Trophoblast cell (in vitro differentiated cells and primary cell): ENCODE results near the gene SLCO2A1.

Experiments
- DNase-seq, 2 donors: peaks; one replicate each; pipeline ENCODE4 v3.0.0-alpha.2; 2016
- H2AFZ ChIP-seq: 2 replicates; pipeline ENCODE4 v1.6.1; 2013; ENCODE audit warnings: low read length, moderate library complexity, mild to moderate bottlenecking; ENCODE audit not compliant: insufficient read depth, poor library complexity
- H2AK5ac ChIP-seq: 2 replicates; pipeline ENCODE4 v1.6.1; 2013; ENCODE audit warnings: mild to moderate bottlenecking, low read length
- H2BK120ac ChIP-seq: 2 replicates; pipeline ENCODE4 v1.6.1; 2013; ENCODE audit warnings: low read length, mild to moderate bottlenecking, moderate library complexity; ENCODE audit not compliant: insufficient read depth, poor library complexity
- H2BK12ac ChIP-seq: 2 replicates; pipeline ENCODE4 v1.6.1; 2013; ENCODE audit warnings: mild to moderate bottlenecking, low read length, moderate library complexity
- H2BK5ac ChIP-seq: 2 replicates; pipeline ENCODE4 v1.6.1; 2013; ENCODE audit warnings: low read length, low read depth, moderate library complexity, mild to moderate bottlenecking; ENCODE audit not compliant: poor library complexity
- H3K14ac ChIP-seq: 2 replicates; pipeline ENCODE4 v1.6.1; 2013; ENCODE audit warnings: mild to moderate bottlenecking, low read length
- H3K18ac ChIP-seq: 2 replicates; pipeline ENCODE4 v1.6.1; 2013; ENCODE audit warnings: mild to moderate bottlenecking, low read length
- H3K23ac ChIP-seq: 2 replicates; pipeline ENCODE4 v1.6.1; 2013; ENCODE audit warnings: low read length
- H3K27ac ChIP-seq: 2 replicates; pipeline ENCODE4 v1.5.1; 2013; ENCODE audit warnings: low read depth, mild to moderate bottlenecking, inconsistent platforms, low read length, moderate library complexity
- H3K27me3 ChIP-seq: 2 replicates; pipeline ENCODE4 v1.6.1; 2013; ENCODE audit warnings: inconsistent platforms, mild to moderate bottlenecking, low read length, moderate library complexity; ENCODE audit not compliant: insufficient read depth
- H3K36me3 ChIP-seq, 2 experiments: 1 replicate in 1 of 2; 2 replicates in 1 of 2; pipeline ENCODE4 v1.6.1; 2013; ENCODE audit warnings: low read length in 2 of 2, mild to moderate bottlenecking in 2 of 2, moderate library complexity in 1 of 2; ENCODE audit not compliant: insufficient read depth in 2 of 2, control insufficient read depth in 1 of 2
- H3K4ac ChIP-seq: 2 replicates; pipeline ENCODE4 v1.6.1; 2013; ENCODE audit warnings: low read depth, mild to moderate bottlenecking, low read length, moderate library complexity
- H3K4me1 ChIP-seq, 2 experiments: 1 replicate in 1 of 2; 2 replicates in 1 of 2; pipeline ENCODE4 v1.6.1; 2013; ENCODE audit warnings: low read length in 2 of 2, mild to moderate bottlenecking in 2 of 2, moderate library complexity in 1 of 2; ENCODE audit not compliant: insufficient read depth in 2 of 2, control insufficient read depth in 1 of 2
- H3K4me2 ChIP-seq: 2 replicates; pipeline ENCODE4 v1.6.1; 2013; ENCODE audit warnings: inconsistent platforms, mild to moderate bottlenecking, low read length, moderate library complexity
- H3K4me3 ChIP-seq: 2 replicates; pipeline ENCODE4 v1.5.1; 2013; ENCODE audit warnings: mild to moderate bottlenecking, low read depth, low read length, inconsistent platforms
- H3K79me1 ChIP-seq: one replicate; pipeline ENCODE4 v1.6.1; 2013; ENCODE audit warnings: low read length
- H3K79me2 ChIP-seq: 2 replicates; pipeline ENCODE4 v1.6.1; 2013; ENCODE audit warnings: low read length, mild to moderate bottlenecking; ENCODE audit not compliant: control insufficient read depth, insufficient read depth, poor library complexity
- H3K9ac ChIP-seq: 2 replicates; pipeline ENCODE4 v1.6.1; 2013; ENCODE audit warnings: mild to moderate bottlenecking, low read length
- H3K9me3 ChIP-seq: 2 replicates; pipeline ENCODE4 v1.6.1; 2013; ENCODE audit warnings: low read depth, mild to moderate bottlenecking, control low read depth, inconsistent platforms, low read length; ENCODE audit not compliant: insufficient read depth
- H4K12ac ChIP-seq: 2 replicates; pipeline ENCODE4 v1.6.1; 2013; ENCODE audit warnings: low read depth, mild to moderate bottlenecking, low read length, moderate library complexity
- H4K8ac ChIP-seq: 2 replicates; pipeline ENCODE4 v1.6.1; 2013; ENCODE audit warnings: low read depth, mild to moderate bottlenecking, low read length, moderate library complexity
- H4K91ac ChIP-seq: one replicate; pipeline ENCODE4 v1.6.1; 2013; ENCODE audit warnings: low read depth, mild to moderate bottlenecking, low read length, moderate library complexity
- WGBS: extraction: QIAGEN DNeasy Blood & Tissue Kit; methylation state at CpG from one replicate; pipeline ENCODE4 v1.1.7; 2013; ENCODE audit warnings: missing lambda C conversion rate; ENCODE audit not compliant: insufficient read length, insufficient coverage; ENCODE audit errors: extremely low coverage; 5-methylcytosine and 5-hydroxymethylcytosine counted together

SLCO2A1 gene

DNA sequence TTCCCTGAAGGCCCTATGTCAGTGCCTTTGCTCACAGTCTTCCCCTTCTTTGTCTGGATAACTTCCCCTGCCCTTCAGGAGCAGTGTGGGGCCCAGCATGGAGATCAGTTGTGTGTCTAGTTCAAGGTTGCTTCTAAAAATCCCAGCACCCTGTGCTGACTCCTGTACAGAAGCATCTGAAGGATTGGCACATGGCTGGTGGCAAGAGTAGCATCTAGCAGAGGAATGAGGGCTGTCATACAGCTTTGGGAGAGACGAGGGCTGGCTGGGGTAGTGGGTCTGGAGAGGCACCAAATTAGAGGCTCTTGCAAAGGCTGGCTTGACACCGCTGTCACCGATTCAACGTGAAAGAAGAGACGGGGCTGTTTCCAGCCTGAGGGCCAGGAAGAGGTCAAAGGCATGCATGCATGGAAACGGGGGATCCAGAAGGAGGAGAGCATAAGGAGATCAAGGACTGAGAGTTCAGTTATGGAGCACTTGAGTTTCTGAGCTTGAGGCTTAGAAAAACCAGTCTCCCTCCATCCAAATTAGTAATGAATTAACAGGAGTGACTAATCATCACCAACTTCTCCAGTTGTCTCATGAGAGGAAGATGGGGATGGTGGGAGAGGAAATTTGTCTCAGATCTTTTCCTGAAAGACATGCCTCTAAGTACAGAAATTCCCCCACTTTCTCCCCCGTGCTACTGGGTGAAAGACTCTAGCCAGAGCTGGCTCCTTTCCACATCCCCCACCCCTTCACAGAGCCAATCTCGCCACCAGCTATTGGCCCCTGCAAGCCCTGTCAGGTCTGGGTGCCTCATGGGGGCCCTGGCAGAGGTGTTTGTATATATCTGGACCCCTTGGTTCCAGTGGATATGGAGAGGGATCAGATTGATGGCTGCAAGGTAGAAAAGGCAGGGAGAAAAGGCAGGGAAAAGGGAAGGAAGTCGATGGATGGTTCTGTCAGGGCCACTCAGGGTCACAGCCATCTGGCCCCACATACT, 45.9 kb downstream of the SLCO2A1 start:
- Histone ChIP-seq H3K27me3 (no peaks in the 10 kb centered on the region), H3K79me2 (peaks cover 7% of the 10 kb centered on the region), H3K79me1 (peaks cover 15% of the 10 kb centered on the region), H3K9me3 (no peaks in the 10 kb centered on the region), H3K4ac (no peak overlapping the region), H4K12ac (no peak overlapping the region), H3K4me1 (peaks cover 24 to 47% of the 10 kb centered on the region in 2 experiments), H3K9ac (no peak overlapping the region), H3K23ac (no peak overlapping the region), H4K8ac (no peak overlapping the region), H3K18ac (peak overlapping the region; percentile 21), H3K36me3 (peaks cover 38 to 42% of the 10 kb centered on the region in 2 experiments), H3K27ac (no peak overlapping the region), H2BK12ac (peak overlapping the region; percentile 19), H2BK120ac (no peak overlapping the region), H3K4me2 (no peak overlapping the region), H2AK5ac (no peak overlapping the region), H2BK5ac (peak overlapping the region; percentile 29), H3K14ac (no peak overlapping the region), H3K4me3 (no peak overlapping the region), H4K91ac (no peak overlapping the region), H2AFZ (no peak overlapping the region)
- no CpG with 5 or more reads among the region's 9 CpGs for WGBS
- peak in 1 of 2 donors; percentile 48 for DNase-seq

DNA sequence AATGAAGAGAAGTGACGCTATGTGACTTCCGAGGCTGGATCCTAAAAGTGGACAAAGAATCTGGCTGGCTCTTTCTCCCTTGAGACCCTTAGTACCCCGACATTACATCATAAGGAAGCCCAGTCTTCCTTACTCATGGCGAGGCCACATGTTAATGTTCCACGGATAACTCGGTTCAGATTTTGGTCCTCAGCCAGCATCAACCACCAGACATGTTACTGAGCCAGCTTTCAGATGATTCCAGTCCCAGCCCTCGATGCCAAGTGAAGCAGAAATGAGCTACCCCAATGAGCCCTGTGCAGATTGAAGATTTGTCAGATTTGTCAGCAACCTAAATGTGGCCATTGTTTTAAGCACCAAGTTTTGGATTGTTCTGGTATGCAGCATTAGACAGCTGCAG, 46.6 kb downstream of the SLCO2A1 start:
- Histone ChIP-seq H2BK12ac (no peak overlapping the region), H3K9ac (no peak overlapping the region), H3K4ac (no peak overlapping the region), H3K9me3 (no peaks in the 10 kb centered on the region), H4K91ac (no peak overlapping the region), H3K4me2 (no peak overlapping the region), H3K4me3 (no peak overlapping the region), H3K27ac (no peak overlapping the region), H2AK5ac (no peak overlapping the region), H3K36me3 (peaks cover 45 to 49% of the 10 kb centered on the region in 2 experiments), H3K27me3 (no peaks in the 10 kb centered on the region), H3K14ac (no peak overlapping the region), H3K79me1 (peaks cover 14% of the 10 kb centered on the region), H4K12ac (no peak overlapping the region), H3K79me2 (peaks cover 7% of the 10 kb centered on the region), H2BK5ac (no peak overlapping the region), H2BK120ac (no peak overlapping the region), H3K4me1 (peaks cover 21 to 43% of the 10 kb centered on the region in 2 experiments), H4K8ac (no peak overlapping the region), H3K18ac (peak overlapping the region; percentile 21), H3K23ac (no peak overlapping the region), H2AFZ (no peak overlapping the region)
- WGBS: no CpG with 5 or more reads among the region's 7 CpGs
- DNase-seq: no peak

DNA sequence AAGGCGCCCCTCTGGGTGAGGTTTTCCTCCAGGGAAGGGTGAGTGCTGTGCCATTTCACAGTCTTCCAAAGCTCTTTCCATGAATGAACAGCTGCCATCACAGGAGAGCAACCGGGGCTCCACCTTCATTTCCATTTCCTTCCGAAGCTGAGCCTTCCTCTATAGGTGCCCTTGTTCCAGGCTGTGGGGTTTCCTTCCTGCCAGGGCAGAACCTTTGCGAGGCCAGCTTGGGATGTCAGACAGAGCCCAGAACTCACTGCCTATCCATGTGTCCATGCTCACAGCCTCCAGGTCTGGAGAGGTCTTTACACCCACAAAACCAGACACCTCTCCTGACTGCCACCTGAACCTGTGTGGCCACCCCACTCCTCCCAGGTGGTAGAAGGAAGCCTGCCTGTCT, 49.2 kb downstream of the SLCO2A1 start:
- Histone ChIP-seq H3K4me1 (peaks cover 11 to 33% of the 10 kb centered on the region in 2 experiments), H2BK5ac (no peak overlapping the region), H3K36me3 (peaks cover 62 to 73% of the 10 kb centered on the region in 2 experiments), H4K91ac (no peak overlapping the region), H2AFZ (no peak overlapping the region), H2AK5ac (no peak overlapping the region), H3K14ac (no peak overlapping the region), H3K79me2 (peaks cover 5% of the 10 kb centered on the region), H2BK120ac (no peak overlapping the region), H2BK12ac (no peak overlapping the region), H3K27ac (no peak overlapping the region), H3K79me1 (peaks cover 3% of the 10 kb centered on the region), H3K9ac (no peak overlapping the region), H4K8ac (no peak overlapping the region), H4K12ac (no peak overlapping the region), H3K18ac (peak overlapping the region; percentile 11), H3K27me3 (no peaks in the 10 kb centered on the region), H3K9me3 (no peaks in the 10 kb centered on the region), H3K4ac (no peak overlapping the region), H3K4me3 (no peak overlapping the region), H3K23ac (no peak overlapping the region), H3K4me2 (no peak overlapping the region)
- no CpG with 5 or more reads among the region's 4 CpGs for WGBS
- no peak for DNase-seq

DNA sequence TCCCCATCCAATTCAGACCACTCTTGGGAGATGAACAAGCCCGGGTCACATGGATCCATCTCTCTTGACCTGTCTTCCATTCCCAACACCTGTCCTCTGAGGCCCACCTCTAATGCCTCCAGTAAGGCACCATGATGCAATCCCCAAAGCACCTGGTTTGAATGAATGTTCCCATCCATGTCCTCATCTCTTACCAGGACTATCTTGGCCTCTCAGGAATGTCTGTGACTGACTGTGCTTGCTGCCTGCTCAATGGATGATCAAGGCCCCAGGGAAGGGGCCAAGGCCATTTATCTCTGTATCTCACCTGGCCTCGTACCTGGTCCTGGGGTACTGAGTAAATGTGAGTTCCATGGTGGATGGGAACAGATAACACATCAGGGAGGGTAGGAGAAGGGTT, 49.7 kb downstream of the SLCO2A1 start:
- no peaks in the 10 kb centered on the region for H3K27me3 ChIP-seq
- H2BK12ac ChIP-seq: no peak overlapping the region
- no peak overlapping the region for H4K91ac ChIP-seq
- peaks cover 5% of the 10 kb centered on the region for H3K79me2 ChIP-seq
- no peak overlapping the region for H2BK5ac ChIP-seq
- H4K8ac ChIP-seq: no peak overlapping the region
- DNase-seq: peak; percentile 51 to 65
- no peak overlapping the region for H3K23ac ChIP-seq
- H3K18ac ChIP-seq: no peak overlapping the region
- no peak overlapping the region for H4K12ac ChIP-seq
- H3K27ac ChIP-seq: no peak overlapping the region
- no peak overlapping the region for H2BK120ac ChIP-seq
- no peak overlapping the region for H3K14ac ChIP-seq
- no peak overlapping the region for H3K9ac ChIP-seq
- H3K4me3 ChIP-seq: no peak overlapping the region
- H3K79me1 ChIP-seq: peaks cover 3% of the 10 kb centered on the region
- H3K4ac ChIP-seq: no peak overlapping the region
- peaks cover 11 to 33% of the 10 kb centered on the region in 2 experiments for H3K4me1 ChIP-seq
- peaks cover 3% of the 10 kb centered on the region for H3K9me3 ChIP-seq
- peaks cover 67 to 78% of the 10 kb centered on the region in 2 experiments for H3K36me3 ChIP-seq
- H2AFZ ChIP-seq: no peak overlapping the region
- H3K4me2 ChIP-seq: no peak overlapping the region
- H2AK5ac ChIP-seq: no peak overlapping the region
- WGBS: no CpG with 5 or more reads among the region's 2 CpGs
